Esophagus muscularis mucosa (tissue), 4 donors: ENCODE data around the gene BMP2.

Experiments
- CTCF ChIP-seq, 3 experiments: fragments of 200-600 bp in 2 of 3; fragments of 450-650 bp in 1 of 3; sonication (generic) in 2 of 3; IDR thresholded peaks; one replicate each; pipeline ENCODE4 v1.5.1; 2017 to 2019; ENCODE audit warnings: antibody characterized with exemption in 3 of 3, mild to moderate bottlenecking in 2 of 3, moderate library complexity in 1 of 3
- EP300 ChIP-seq: sonication (generic); formaldehyde crosslinking; IDR thresholded peaks from one replicate; pipeline ENCODE4 v1.6.1; 2017; ENCODE audit warnings: antibody characterized with exemption
- POLR2A ChIP-seq: fragments of 450-650 bp; IDR thresholded peaks from one replicate; pipeline ENCODE4 v1.6.1; 2017; ENCODE audit warnings: antibody characterized with exemption, moderate library complexity, mild to moderate bottlenecking, low read depth
- POLR2AphosphoS5 ChIP-seq, 2 donors: sonication (generic); formaldehyde crosslinking; IDR thresholded peaks; one replicate each; pipeline ENCODE4 v1.6.1; 2017; ENCODE audit warnings: antibody characterized with exemption in 2 of 2

- TF ChIP-seq CTCF (IDR thresholded peaks at IDR 0.05): no peak
- TF ChIP-seq POLR2A: no peak
- no peak for TF ChIP-seq POLR2AphosphoS5 (IDR thresholded peaks at IDR 0.05)
- no peak for TF ChIP-seq EP300
Observed at GRCh38 chr20:6784210-6784631, 16.7 kb downstream of the BMP2 start.
